IgD-negative memory B cell (primary cell): ENCODE data around the gene ZNF66. TPM values are rescaled to one million over a fixed set of nuclear protein-coding genes. Genes with fewer than 3 reads are reported as not detected.
"Not testable (repeated sequence)": the region's sequence is repeated elsewhere in the genome, so short reads cannot be mapped to it uniquely, and the experiment has no call there.

Experiments
- H3K27ac Mint-ChIP-seq, 3 donors: one replicate each; pipeline ENCODE4 v1.8.0; 2020 to 2022; ENCODE audit warnings: mild to moderate bottlenecking in 3 of 3, mixed read lengths in 3 of 3, moderate library complexity in 1 of 3
- H3K27me3 Mint-ChIP-seq: one replicate; pipeline ENCODE4 v1.8.0; 2021; ENCODE audit warnings: mixed read lengths
- H3K36me3 Mint-ChIP-seq: one replicate; pipeline ENCODE4 v1.8.0; 2020; ENCODE audit warnings: mild to moderate bottlenecking, mixed read lengths
- H3K4me1 Mint-ChIP-seq, 3 donors: one replicate each; pipeline ENCODE4 v1.8.0; 2020 to 2022; ENCODE audit warnings: mixed read lengths in 3 of 3, mild to moderate bottlenecking in 1 of 3
- H3K4me3 Mint-ChIP-seq, 4 donors: one replicate each; pipeline ENCODE4 v1.8.0; 2020 to 2022; ENCODE audit warnings: mild to moderate bottlenecking in 4 of 4, mixed read lengths in 4 of 4, moderate library complexity in 3 of 4
- H3K9me3 Mint-ChIP-seq, 3 donors: one replicate each; pipeline ENCODE4 v1.8.0; 2020 to 2021; ENCODE audit warnings: mixed read lengths in 3 of 3, mild to moderate bottlenecking in 1 of 3
- polyA plus RNA-seq: library from polyadenylated mRNA; unstranded; fragments of 300-500 nt; fragmentation: Illumina TruSeq; gene quantifications from one replicate; pipeline ENCODE4 v1.2.3, GENCODE V29; 2021

ZNF66 gene
- polyA plus RNA-seq: 6.1 TPM

GRCh38 chr19:20776083-20777076 lies at the start of gene ZNF66:
TSS of gene ZNF66 (plus strand) at chr19:20776304. CDS start at chr19:20776448, 144 bp downstream.
- Mint-ChIP-seq H3K36me3 (peaks cover 15% of the 10 kb centered on the region), H3K27me3 (no peaks in the 10 kb centered on the region), H3K4me1 (peaks cover 9 to 16% (median 10%) of the 10 kb centered on the region in 3 donors)

GRCh38 chr19:20750169-20750568 lies 25.9 kb upstream of the ZNF66 start:
- H3K27me3 Mint-ChIP-seq, H3K27ac Mint-ChIP-seq: not testable (repeated sequence)

More at GRCh38 chr19:20776083-20777076, at the start of gene ZNF66:
- Mint-ChIP-seq H3K27ac (peak within 1 kb of the TSS; percentile 87 to 99 (median 95)), H3K4me3 (peak within 1 kb of the TSS; percentile 99 to 100 (median 99)), H3K9me3 (peaks cover 0 to 4% (median 2%) of the 10 kb centered on the region in 3 donors)

GRCh38 chr19:20752291-20752690 lies 23.8 kb upstream of the ZNF66 start:
- H3K4me1 Mint-ChIP-seq, H3K36me3 Mint-ChIP-seq, H3K4me3 Mint-ChIP-seq, H3K27me3 Mint-ChIP-seq, H3K9me3 Mint-ChIP-seq, H3K27ac Mint-ChIP-seq: not testable (repeated sequence)

More at GRCh38 chr19:20750169-20750568, 25.9 kb upstream of the ZNF66 start:
- H3K4me3 Mint-ChIP-seq, H3K36me3 Mint-ChIP-seq, H3K9me3 Mint-ChIP-seq, H3K4me1 Mint-ChIP-seq: not testable (repeated sequence)

GRCh38 chr19:20769225-20769736 lies 6.8 kb upstream of the ZNF66 start:
- peaks cover 5 to 21% (median 11%) of the 10 kb centered on the region in 3 donors for H3K9me3 Mint-ChIP-seq
- not testable (repeated sequence) for H3K36me3 Mint-ChIP-seq, H3K4me3 Mint-ChIP-seq, H3K27ac Mint-ChIP-seq, H3K27me3 Mint-ChIP-seq, H3K4me1 Mint-ChIP-seq

GRCh38 chr19:20787786-20788185 lies 11.7 kb downstream of the ZNF66 start:
- H3K27me3 Mint-ChIP-seq: no peaks in the 10 kb centered on the region
- peaks cover 6 to 46% (median 17%) of the 10 kb centered on the region in 3 donors for H3K9me3 Mint-ChIP-seq
- H3K4me3 Mint-ChIP-seq: no peak overlapping the region
- H3K27ac Mint-ChIP-seq: no peak overlapping the region
- H3K4me1 Mint-ChIP-seq: peaks cover 0 to 16% (median 1%) of the 10 kb centered on the region in 3 donors
- H3K36me3 Mint-ChIP-seq: peaks cover 44% of the 10 kb centered on the region

GRCh38 chr19:20791806-20792205 lies 15.7 kb downstream of the ZNF66 start:
- Mint-ChIP-seq H3K9me3 (peaks cover 3 to 36% (median 13%) of the 10 kb centered on the region in 3 donors), H3K36me3 (peaks cover 39% of the 10 kb centered on the region), H3K4me1 (peaks cover 0 to 2% (median 1%) of the 10 kb centered on the region in 3 donors), H3K27ac (no peak overlapping the region), H3K4me3 (no peak overlapping the region), H3K27me3 (no peaks in the 10 kb centered on the region)

GRCh38 chr19:20806311-20807262 lies 30.5 kb downstream of the ZNF66 start:
- H3K27me3 Mint-ChIP-seq: not testable (repeated sequence)
- H3K36me3 Mint-ChIP-seq: peaks cover 14% of the 10 kb centered on the region

GRCh38 chr19:20840371-20840770 lies 64.3 kb downstream of the ZNF66 start:
- Mint-ChIP-seq H3K36me3 (peaks cover 3% of the 10 kb centered on the region), H3K4me1 (no peaks in the 10 kb centered on the region), H3K4me3 (no peak overlapping the region), H3K27ac (no peak overlapping the region), H3K27me3 (no peaks in the 10 kb centered on the region), H3K9me3 (peaks cover 14 to 49% (median 27%) of the 10 kb centered on the region in 3 donors)

More at GRCh38 chr19:20806311-20807262, 30.5 kb downstream of the ZNF66 start:
- Mint-ChIP-seq H3K4me3 (peak overlapping the region in 1 of 4 donors; percentile 55), H3K9me3 (peaks cover 8 to 39% (median 29%) of the 10 kb centered on the region in 3 donors)
- not testable (repeated sequence) for H3K4me1 Mint-ChIP-seq, H3K27ac Mint-ChIP-seq

Other genes with a start within 250 kb of the ZNF66 start
- 19.0 TPM for gene ZNF737, start 210.5 kb upstream of the ZNF66 start, polyA plus RNA-seq
- gene ZNF626, start 114.7 kb upstream of the ZNF66 start, polyA plus RNA-seq: 17.9 TPM
- gene ZNF85, start 146.9 kb downstream of the ZNF66 start, polyA plus RNA-seq: 11.7 TPM
- 69.8 TPM for gene ZNF430, start 244.4 kb downstream of the ZNF66 start, polyA plus RNA-seq